Gastrocnemius medialis (tissue), 4 donors: ENCODE data around the gene DCC.

Experiments used
- CTCF ChIP-seq, 5 experiments: fragments of 450-650 bp in 3 of 5; fragments of 200-600 bp in 2 of 5; sonication (generic) in 2 of 5; IDR thresholded peaks in 4 of 5; conservative IDR thresholded peaks in 1 of 5; 1 replicate in 4 of 5; 2 replicates in 1 of 5; pipeline ENCODE4 v1.5.1; 2016 to 2019; ENCODE audit warnings: antibody characterized with exemption in 5 of 5, mild to moderate bottlenecking in 3 of 5, moderate library complexity in 3 of 5
- POLR2A ChIP-seq, 2 donors: fragments of 450-650 bp; IDR thresholded peaks; one replicate each; pipeline ENCODE4 v1.6.1; 2017; ENCODE audit warnings: antibody characterized with exemption in 2 of 2, mild to moderate bottlenecking in 2 of 2, moderate library complexity in 2 of 2

DNA sequence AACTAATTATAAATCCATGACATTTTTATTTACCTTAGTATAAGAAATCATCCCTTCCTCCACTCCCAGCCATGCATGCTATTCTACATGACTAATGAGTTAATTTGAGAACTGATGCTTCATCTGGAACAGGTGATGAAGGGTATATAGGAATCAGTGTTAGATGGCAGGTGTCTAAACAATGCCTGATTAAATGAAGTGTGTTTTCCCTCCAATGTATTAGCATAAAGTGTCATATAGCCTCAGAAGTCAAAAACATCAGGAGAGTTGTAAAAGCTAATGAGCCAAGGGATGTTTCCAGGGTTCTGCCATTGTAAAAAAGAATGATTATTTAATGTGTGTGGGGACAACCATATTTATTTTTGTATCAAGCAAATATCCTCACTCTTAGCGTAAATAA lies 913.8 kb downstream of the DCC start:
- TF ChIP-seq CTCF (IDR thresholded peaks at IDR 0.05 in 4 of 5, conservative IDR thresholded peaks at IDR 0.05 in 1 of 5) (no peak), POLR2A (IDR thresholded peaks at IDR 0.05) (no peak)
